ENCODE data around the gene FZD8. TPM values are rescaled to one million over a fixed set of nuclear protein-coding genes. Genes with fewer than 3 reads are reported as not detected.

The FZD8 gene
- total and polyA plus RNA-seq, 2 donors (not counting 1 experiment from before 2014, with no cell fraction given) = 0.76 to 1.7 TPM

- H3K79me2 ChIP-seq (ENCODE audit: control insufficient read depth, insufficient read depth, low read length) = no peaks in the 10 kb centered on the region
- H3K9me3 ChIP-seq (ENCODE audit: control extremely low read depth in 1 of 3, control insufficient read depth in 2 of 3, insufficient read depth in 1 of 3, low read length in 2 of 3) = peaks cover 0 to 2% (median 0%) of the 10 kb centered on the region in 3 donors
- Mint-ChIP-seq H3K4me1 (peaks cover 21% of the 10 kb centered on the region), H3K27me3 (peaks cover 36% of the 10 kb centered on the region), H3K9me3 (ENCODE audit: insufficient read depth) (no peaks in the 10 kb centered on the region), H3K4me3 (no peak overlapping the region), H3K27ac (no peak overlapping the region)
- TF ChIP-seq EZH2 (IDR thresholded peaks at IDR 0.05; ENCODE audit: borderline replicate concordance, insufficient read depth, low read depth, low read length, poor library complexity, severe bottlenecking) (no peak), CTCF (IDR thresholded peaks at IDR 0.05) (no peak)
- POLR2A ChIA-PET = no interaction called here
- peaks cover 0 to 40% (median 23%) of the 10 kb centered on the region in 4 experiments for H3K27me3 ChIP-seq (replicated peaks in 1 of 4; ENCODE audit: control extremely low read depth in 1 of 4, control insufficient read depth in 3 of 4, insufficient read depth in 4 of 4, low read length in 3 of 4)
- no peak for ATAC-seq (ENCODE audit: low read depth)
- H2AFZ ChIP-seq (ENCODE audit: insufficient read depth, low read depth, low read length, poor library complexity, severe bottlenecking) = no peak overlapping the region
- H3K9ac ChIP-seq (ENCODE audit: low read length) = no peak overlapping the region
- intact Hi-C loops (cut with micrococcal nuclease) = no loop called here
- H3K4me1 ChIP-seq (ENCODE audit: control insufficient read depth in 2 of 2, insufficient read depth in 2 of 2, low read length in 2 of 2) = peaks cover 10 to 14% of the 10 kb centered on the region in 2 donors
- H3K27ac ChIP-seq (ENCODE audit: low read length in 2 of 2) = no peak overlapping the region
- H3K4me3 ChIP-seq (ENCODE audit: control extremely low read depth in 1 of 5, extremely low read depth in 1 of 5, insufficient read depth in 1 of 5, low read depth in 2 of 5, low read length in 4 of 5) = no peak overlapping the region
- no peaks in the 10 kb centered on the region for H3K36me3 ChIP-seq (replicated peaks in 1 of 2; ENCODE audit: control extremely low read depth in 1 of 2, control insufficient read depth in 1 of 2, extremely low read depth in 1 of 2, insufficient read depth in 2 of 2, low read length in 1 of 2)
- peak overlapping the region; percentile 23 for H3K4me2 ChIP-seq (replicated peaks; ENCODE audit: low read depth, low read length, poor library complexity, severe bottlenecking)
- no peaks in the 10 kb centered on the region for H4K20me1 ChIP-seq (ENCODE audit: control insufficient read depth, insufficient read depth, low read length, poor library complexity, severe bottlenecking)
- CTCF ChIA-PET = interaction anchor here (0.9 to 3.8 kb wide), 7 partner anchors 8 to 1243 kb away, joined by 3 to 24 read pairs (median 14); no protein-coding TSS in a partner anchor
- WGBS (ENCODE audit: insufficient coverage) = 0% methylated on average over 2 of the region's 7 CpGs
- DNase-seq = no peak
Measured at GRCh38 chr10:35636956-35637355, 5.1 kb downstream of the FZD8 start.

DNA sequence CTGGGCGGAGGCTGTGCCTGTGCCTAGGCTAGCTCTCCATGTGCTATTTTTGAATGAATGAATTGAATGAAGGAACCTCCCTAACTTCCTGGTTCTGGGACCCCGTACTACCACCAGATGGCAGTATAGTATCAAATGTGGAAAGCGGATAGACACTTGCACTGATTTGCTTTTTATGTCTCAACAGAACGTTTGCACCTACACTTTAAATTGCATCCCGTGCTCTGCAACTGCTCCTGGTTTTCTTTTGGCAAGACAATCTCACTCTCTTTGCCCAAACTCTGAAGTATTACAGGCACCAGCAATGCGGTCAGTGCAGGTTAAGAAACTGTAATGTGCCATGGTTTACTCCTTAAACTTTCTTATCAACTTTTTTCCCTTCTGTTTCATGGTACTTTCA, 6.5 kb downstream of the FZD8 start:
- TF ChIP-seq CTCF (IDR thresholded peaks at IDR 0.05) (peak; percentile 96), EZH2 (IDR thresholded peaks at IDR 0.05; ENCODE audit: borderline replicate concordance, insufficient read depth, low read depth, low read length, poor library complexity, severe bottlenecking) (no peak)
- Histone ChIP-seq H3K79me2 (ENCODE audit: control insufficient read depth, insufficient read depth, low read length) (no peaks in the 10 kb centered on the region), H2AFZ (ENCODE audit: insufficient read depth, low read depth, low read length, poor library complexity, severe bottlenecking) (no peak overlapping the region), H3K9ac (ENCODE audit: low read length) (no peak overlapping the region), H3K27ac (ENCODE audit: low read length in 2 of 2) (no peak overlapping the region), H4K20me1 (ENCODE audit: control insufficient read depth, insufficient read depth, low read length, poor library complexity, severe bottlenecking) (no peaks in the 10 kb centered on the region), H3K36me3 (replicated peaks in 1 of 2; ENCODE audit: control extremely low read depth in 1 of 2, control insufficient read depth in 1 of 2, extremely low read depth in 1 of 2, insufficient read depth in 2 of 2, low read length in 1 of 2) (no peaks in the 10 kb centered on the region), H3K4me2 (replicated peaks; ENCODE audit: low read depth, low read length, poor library complexity, severe bottlenecking) (no peak overlapping the region), H3K27me3 (replicated peaks in 1 of 4; ENCODE audit: control extremely low read depth in 1 of 4, control insufficient read depth in 3 of 4, insufficient read depth in 4 of 4, low read length in 3 of 4) (peaks cover 0 to 40% (median 23%) of the 10 kb centered on the region in 4 experiments), H3K4me3 (ENCODE audit: control extremely low read depth in 1 of 5, extremely low read depth in 1 of 5, insufficient read depth in 1 of 5, low read depth in 2 of 5, low read length in 4 of 5) (no peak overlapping the region), H3K9me3 (ENCODE audit: control extremely low read depth in 1 of 3, control insufficient read depth in 2 of 3, insufficient read depth in 1 of 3, low read length in 2 of 3) (peaks cover 0 to 2% (median 0%) of the 10 kb centered on the region in 3 donors), H3K4me1 (ENCODE audit: control insufficient read depth in 2 of 2, insufficient read depth in 2 of 2, low read length in 2 of 2) (peaks cover 10 to 14% of the 10 kb centered on the region in 2 donors)
- ATAC-seq (ENCODE audit: low read depth) = peak; percentile 68
- no peak overlapping the region for H3K4me3 Mint-ChIP-seq
- H3K4me1 Mint-ChIP-seq = peaks cover 17% of the 10 kb centered on the region
- DNase-seq = peak; percentile 79
- CTCF ChIA-PET = interaction anchor here (0.5 to 3.8 kb wide), 19 partner anchors 10 to 1245 kb away, joined by 3 to 24 read pairs (median 5); no protein-coding TSS in a partner anchor
- H3K27ac Mint-ChIP-seq = no peak overlapping the region
- intact Hi-C loops (cut with micrococcal nuclease) = loop anchor here (1.0 kb wide), 1 partner anchor 146 kb away; no protein-coding TSS in a partner anchor
- POLR2A ChIA-PET = interaction anchor here (0.6 kb wide), 1 partner anchor 1245 kb away, joined by 3 read pairs; no protein-coding TSS in a partner anchor
- H3K27me3 Mint-ChIP-seq = peaks cover 39% of the 10 kb centered on the region
- H3K9me3 Mint-ChIP-seq (ENCODE audit: insufficient read depth) = no peaks in the 10 kb centered on the region
- 7% methylated on average over 3 of the region's 6 CpGs for WGBS (ENCODE audit: insufficient coverage)

Measured in B cell (primary cell).